Stomach smooth muscle (tissue), 2 donors: ENCODE data around the gene SLC52A1.
A peak's percentile ranks its signal among the peaks of the same experiment; 100 is the strongest.
"Not testable (repeated sequence)": the region's sequence is repeated elsewhere in the genome, so short reads cannot be mapped to it uniquely, and the experiment has no call there.

Experiments used
- H3K27ac ChIP-seq: one replicate; pipeline ENCODE4 v1.7.0; 2013; ENCODE audit warnings: mild to moderate bottlenecking, low read length, inconsistent platforms
- H3K27me3 ChIP-seq, 2 donors: one replicate each; pipeline ENCODE4 v1.7.0; 2013; ENCODE audit warnings: low read length in 2 of 2; ENCODE audit not compliant: insufficient read depth in 2 of 2, control insufficient read depth in 1 of 2
- H3K36me3 ChIP-seq, 2 donors: one replicate each; pipeline ENCODE4 v1.7.0; 2013; ENCODE audit warnings: low read length in 2 of 2; ENCODE audit not compliant: control insufficient read depth in 2 of 2, insufficient read depth in 2 of 2
- H3K4me1 ChIP-seq: one replicate; pipeline ENCODE4 v1.7.0; 2013; ENCODE audit warnings: low read length; ENCODE audit not compliant: control insufficient read depth, insufficient read depth
- H3K4me3 ChIP-seq, 2 donors: one replicate each; pipeline ENCODE4 v1.7.0; 2013; ENCODE audit warnings: low read length in 2 of 2
- H3K9ac ChIP-seq, 2 donors: one replicate each; pipeline ENCODE4 v1.7.0; 2013; ENCODE audit warnings: low read length in 2 of 2, mild to moderate bottlenecking in 1 of 2
- H3K9me3 ChIP-seq, 2 donors: one replicate each; pipeline ENCODE4 v1.7.0; 2013; ENCODE audit warnings: low read length in 2 of 2; ENCODE audit not compliant: control insufficient read depth in 2 of 2
- donor health status: healthy.
- donor health status: Pancreatic carcinoma.

Gene SLC52A1

DNA sequence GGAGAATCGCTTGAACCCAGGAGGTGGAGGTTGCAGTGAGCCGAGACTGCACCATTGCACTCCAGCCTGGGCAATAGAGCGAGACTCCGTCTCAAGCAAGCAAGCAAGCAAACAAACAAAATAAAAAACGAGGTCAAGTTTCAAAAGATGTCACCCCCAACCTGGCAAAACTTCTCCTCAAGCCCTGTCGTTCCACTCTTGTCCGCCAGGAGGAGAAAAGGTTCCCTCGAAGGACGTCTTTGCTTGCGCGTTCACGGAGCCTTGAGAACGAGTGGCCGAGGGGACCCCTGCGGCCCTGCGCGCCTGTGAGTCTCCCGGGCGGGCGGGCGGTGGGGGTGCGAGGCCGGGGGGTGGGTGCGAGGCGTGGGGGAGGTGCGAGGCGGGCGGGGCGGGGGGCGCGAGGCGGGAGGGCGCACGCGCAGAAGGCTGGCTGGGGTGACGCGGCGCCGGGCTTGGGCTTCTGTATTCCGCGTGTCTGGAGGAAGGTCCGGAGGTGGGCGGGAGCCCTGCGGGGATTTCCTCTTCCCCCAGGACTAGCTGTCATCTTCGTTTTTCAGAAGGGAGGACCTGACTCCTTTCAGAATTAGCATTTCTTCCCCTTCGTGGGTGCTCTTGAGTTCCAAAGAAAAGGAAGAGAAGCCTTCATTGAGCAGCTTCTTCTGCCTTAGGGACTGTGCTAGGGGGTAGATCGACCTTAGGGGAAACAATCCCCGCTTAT is 3.7 kb downstream of the SLC52A1 start:
- Histone ChIP-seq H3K9me3 (no peaks in the 10 kb centered on the region), H3K4me1 (peaks cover 3% of the 10 kb centered on the region), H3K36me3 (no peaks in the 10 kb centered on the region), H3K27ac (no peak overlapping the region), H3K9ac (peak overlapping the region; percentile 59 to 64), H3K27me3 (peaks cover 2 to 5% of the 10 kb centered on the region in 2 donors), H3K4me3 (peak overlapping the region; percentile 68 to 70)

DNA sequence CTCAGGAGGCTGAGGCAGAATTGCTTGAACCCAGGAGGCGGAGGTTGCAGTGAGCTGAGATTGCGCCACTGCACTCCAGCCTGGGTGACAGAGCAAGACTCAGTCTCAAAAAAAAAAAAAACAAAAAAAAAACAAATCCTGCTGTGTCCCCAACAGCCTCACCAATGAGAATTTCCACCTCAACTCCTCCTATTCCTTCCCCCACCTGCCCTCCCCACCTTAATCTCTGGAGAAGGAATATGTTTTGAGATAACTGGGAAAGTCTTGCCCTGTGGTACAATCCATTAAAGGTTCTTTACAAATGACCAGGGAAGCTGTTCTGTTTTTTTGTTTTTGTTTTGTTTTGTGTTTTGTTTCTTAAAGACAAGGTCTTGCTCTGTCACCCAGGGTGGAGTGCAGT is 5.1 kb downstream of the SLC52A1 start:
- not testable (repeated sequence) for H3K9me3 ChIP-seq, H3K9ac ChIP-seq, H3K4me3 ChIP-seq, H3K36me3 ChIP-seq, H3K27ac ChIP-seq, H3K4me1 ChIP-seq, H3K27me3 ChIP-seq

DNA sequence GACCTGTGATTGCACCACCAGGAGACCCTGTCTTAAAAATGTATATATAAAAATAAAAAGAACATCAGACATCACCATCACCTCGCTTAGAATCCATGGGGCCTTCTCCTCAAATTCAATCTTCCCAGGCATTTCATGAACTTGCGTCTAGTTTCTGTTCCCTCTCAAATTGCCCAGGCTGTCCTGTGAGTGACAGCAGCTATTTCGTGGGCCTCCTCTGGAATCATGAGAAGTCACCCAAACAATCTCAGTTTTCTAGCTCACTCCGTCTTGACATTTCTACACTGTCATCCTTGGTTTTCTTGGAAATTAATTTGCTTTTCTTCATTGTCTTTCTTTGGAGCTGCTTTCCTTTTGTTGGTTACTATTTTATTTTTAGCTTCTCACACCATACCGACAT is 7.3 kb downstream of the SLC52A1 start:
- Histone ChIP-seq H3K36me3 (peaks cover 0 to 2% of the 10 kb centered on the region in 2 donors), H3K4me3 (no peak overlapping the region), H3K27ac (no peak overlapping the region), H3K4me1 (peaks cover 4% of the 10 kb centered on the region), H3K9me3 (no peaks in the 10 kb centered on the region), H3K9ac (no peak overlapping the region), H3K27me3 (no peaks in the 10 kb centered on the region)

DNA sequence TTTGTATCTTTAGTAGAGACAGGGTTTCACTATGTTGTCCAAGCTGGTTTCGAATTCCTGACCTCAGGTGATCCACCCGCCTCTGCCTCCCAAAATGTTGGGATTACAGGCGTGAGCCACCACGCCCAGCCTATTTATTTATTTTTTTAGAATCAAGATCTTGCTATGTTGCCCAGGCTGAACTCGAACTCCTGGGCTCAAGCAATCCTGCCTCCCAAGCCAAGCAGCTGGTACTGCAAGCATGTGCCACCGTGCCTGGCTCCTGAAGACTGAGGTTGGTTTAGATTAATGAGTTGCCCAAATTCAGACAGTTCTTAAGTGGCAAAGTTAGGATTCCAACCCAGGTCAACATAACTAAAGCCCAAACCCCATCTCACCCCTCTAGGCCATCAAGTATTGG is 7.9 kb downstream of the SLC52A1 start:
- H3K36me3 ChIP-seq: peaks cover 2 to 5% of the 10 kb centered on the region in 2 donors
- no peaks in the 10 kb centered on the region for H3K27me3 ChIP-seq
- H3K27ac ChIP-seq: no peak overlapping the region
- no peak overlapping the region for H3K9ac ChIP-seq
- no peaks in the 10 kb centered on the region for H3K9me3 ChIP-seq
- H3K4me3 ChIP-seq: no peak overlapping the region
- peaks cover 4% of the 10 kb centered on the region for H3K4me1 ChIP-seq

DNA sequence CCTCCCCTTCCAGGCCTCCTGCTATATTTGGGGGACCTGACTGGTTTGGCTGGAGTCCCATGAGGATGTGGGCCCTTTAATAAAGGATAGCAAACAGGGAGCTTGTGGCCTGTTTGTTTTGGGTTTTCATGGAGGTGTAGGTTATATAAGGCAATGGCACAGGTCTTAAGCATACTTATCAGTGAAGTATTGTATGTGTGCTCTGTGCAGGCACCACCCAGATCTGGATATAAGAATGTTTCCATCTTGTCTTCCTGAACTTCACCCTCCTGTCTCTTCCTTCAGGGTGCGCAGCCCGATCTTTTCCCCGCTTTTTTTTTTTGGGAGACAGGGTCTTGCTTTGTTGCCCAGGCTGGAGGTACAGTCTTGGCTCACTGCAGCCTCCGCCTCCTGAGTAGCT is 10.6 kb downstream of the SLC52A1 start:
- Histone ChIP-seq H3K27me3 (no peaks in the 10 kb centered on the region), H3K4me3 (no peak overlapping the region), H3K9ac (no peak overlapping the region), H3K4me1 (peaks cover 4% of the 10 kb centered on the region), H3K9me3 (no peaks in the 10 kb centered on the region), H3K27ac (no peak overlapping the region), H3K36me3 (peaks cover 20 to 26% of the 10 kb centered on the region in 2 donors)

DNA sequence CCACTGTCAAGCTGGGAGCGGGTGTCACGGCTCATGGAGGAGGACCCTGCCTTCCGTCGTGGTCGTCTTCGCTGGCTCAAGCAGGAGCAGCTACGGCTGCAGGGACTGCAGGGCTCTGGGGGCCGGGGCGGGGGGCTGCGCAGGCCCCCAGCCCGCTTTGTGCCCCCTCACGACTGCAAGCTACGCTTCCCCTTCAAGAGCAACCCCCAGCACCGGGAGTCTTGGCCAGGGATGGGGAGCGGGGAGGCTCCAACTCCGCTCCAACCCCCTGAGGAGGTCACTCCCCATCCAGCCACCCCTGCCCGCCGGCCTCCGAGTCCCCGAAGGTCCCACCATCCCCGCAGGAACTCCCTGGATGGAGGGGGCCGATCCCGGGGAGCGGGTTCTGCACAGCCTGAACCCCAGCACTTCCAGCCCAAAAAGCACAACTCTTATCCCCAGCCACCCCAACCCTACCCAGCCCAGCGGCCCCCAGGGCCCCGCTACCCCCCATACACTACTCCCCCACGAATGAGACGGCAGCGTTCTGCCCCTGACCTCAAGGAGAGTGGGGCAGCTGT is 11.6 kb downstream of the SLC52A1 start:
- H3K36me3 ChIP-seq: peaks cover 29 to 34% of the 10 kb centered on the region in 2 donors
- no peaks in the 10 kb centered on the region for H3K27me3 ChIP-seq
- no peak overlapping the region for H3K9ac ChIP-seq
- H3K4me3 ChIP-seq: no peak overlapping the region
- no peaks in the 10 kb centered on the region for H3K9me3 ChIP-seq
- peaks cover 4% of the 10 kb centered on the region for H3K4me1 ChIP-seq
- H3K27ac ChIP-seq: no peak overlapping the region

DNA sequence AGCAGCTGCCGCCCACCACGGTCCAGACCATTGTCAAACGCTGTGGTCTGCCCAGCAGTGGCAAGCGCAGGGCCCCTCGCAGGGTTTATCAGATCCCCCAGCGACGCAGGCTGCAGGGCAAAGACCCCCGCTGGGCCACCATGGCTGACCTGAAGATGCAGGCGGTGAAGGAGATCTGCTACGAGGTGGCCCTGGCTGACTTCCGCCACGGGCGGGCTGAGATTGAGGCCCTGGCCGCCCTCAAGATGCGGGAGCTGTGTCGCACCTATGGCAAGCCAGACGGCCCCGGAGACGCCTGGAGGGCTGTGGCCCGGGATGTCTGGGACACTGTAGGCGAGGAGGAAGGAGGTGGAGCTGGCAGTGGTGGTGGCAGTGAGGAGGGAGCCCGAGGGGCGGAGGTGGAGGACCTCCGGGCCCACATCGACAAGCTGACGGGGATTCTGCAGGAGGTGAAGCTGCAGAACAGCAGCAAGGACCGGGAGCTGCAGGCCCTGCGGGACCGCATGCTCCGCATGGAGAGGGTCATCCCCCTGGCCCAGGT is 13.0 kb downstream of the SLC52A1 start:
- Histone ChIP-seq H3K27ac (no peak overlapping the region), H3K4me3 (no peak overlapping the region), H3K9ac (no peak overlapping the region), H3K36me3 (peaks cover 31 to 40% of the 10 kb centered on the region in 2 donors), H3K4me1 (peaks cover 4% of the 10 kb centered on the region), H3K9me3 (no peaks in the 10 kb centered on the region), H3K27me3 (no peaks in the 10 kb centered on the region)

DNA sequence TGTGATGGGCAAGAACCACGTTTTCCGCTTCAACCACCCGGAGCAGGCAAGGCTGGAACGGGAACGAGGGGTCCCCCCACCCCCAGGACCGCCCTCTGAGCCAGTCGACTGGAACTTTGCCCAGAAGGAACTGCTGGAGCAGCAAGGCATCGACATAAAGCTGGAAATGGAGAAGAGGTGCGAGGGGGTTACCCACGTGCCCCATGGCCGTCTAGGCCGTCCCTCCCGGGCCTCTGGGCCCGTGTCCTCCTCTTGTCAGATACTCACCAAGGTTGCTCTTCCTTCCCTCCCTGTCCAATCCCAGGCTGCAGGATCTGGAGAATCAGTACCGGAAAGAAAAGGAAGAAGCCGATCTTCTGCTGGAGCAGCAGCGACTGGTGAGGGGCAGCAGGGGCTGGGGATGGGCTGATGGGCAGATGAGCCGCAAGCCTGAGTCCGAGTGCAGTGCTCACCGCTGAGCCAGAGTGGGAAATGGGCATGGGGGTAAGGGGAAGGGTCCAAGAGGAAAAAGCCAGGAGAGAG is 14.7 kb downstream of the SLC52A1 start:
- Histone ChIP-seq H3K4me1 (no peaks in the 10 kb centered on the region), H3K27me3 (no peaks in the 10 kb centered on the region), H3K36me3 (peaks cover 34 to 47% of the 10 kb centered on the region in 2 donors), H3K9me3 (no peaks in the 10 kb centered on the region), H3K27ac (no peak overlapping the region), H3K4me3 (no peak overlapping the region), H3K9ac (no peak overlapping the region)

DNA sequence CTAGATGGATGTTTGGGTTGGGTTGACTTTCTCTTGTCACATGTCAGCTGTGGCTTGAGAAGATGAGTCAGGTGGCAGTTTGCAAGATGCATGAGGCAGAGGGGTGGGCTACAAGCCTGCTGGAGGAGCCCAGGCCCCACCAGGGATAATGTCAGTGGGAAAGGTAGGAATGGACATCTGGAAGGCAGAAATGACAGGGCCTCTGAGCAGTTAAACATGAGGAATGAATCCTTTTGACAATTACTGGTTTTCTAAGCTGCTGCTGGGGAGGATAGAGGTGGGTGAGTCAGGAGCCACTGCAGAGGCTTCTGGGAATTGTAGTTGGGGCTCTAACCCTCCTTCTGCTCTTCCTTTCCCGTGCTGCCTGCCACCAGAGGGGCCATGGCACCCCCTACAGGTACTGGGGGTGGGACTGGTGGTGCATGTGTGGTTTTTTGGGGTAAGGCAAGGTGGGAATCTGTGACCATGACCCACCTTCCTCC is 15.7 kb downstream of the SLC52A1 start:
- Histone ChIP-seq H3K9me3 (no peaks in the 10 kb centered on the region), H3K4me3 (no peak overlapping the region), H3K36me3 (peaks cover 38 to 51% of the 10 kb centered on the region in 2 donors), H3K27me3 (no peaks in the 10 kb centered on the region), H3K9ac (no peak overlapping the region), H3K4me1 (no peaks in the 10 kb centered on the region), H3K27ac (no peak overlapping the region)

DNA sequence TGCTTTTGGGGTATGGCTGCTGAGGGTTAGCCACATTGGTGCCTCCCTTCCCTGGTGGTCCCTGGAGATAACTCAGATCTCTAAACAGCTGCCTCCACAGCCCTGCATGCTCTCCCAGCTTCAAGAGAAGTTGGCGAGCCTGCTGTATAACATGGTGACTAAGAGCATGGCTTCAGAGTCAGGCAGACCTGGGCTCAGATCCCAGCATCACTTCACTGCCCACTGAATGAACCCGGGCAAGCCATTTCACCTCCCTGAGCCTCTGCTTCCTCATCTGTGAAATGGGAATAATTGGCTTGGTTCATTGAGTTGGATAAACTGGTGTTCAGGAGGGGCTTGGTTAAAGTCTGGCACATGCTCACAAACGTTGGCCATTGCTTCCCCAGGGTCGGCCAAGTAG is 20.9 kb downstream of the SLC52A1 start:
- H3K27ac ChIP-seq: no peak overlapping the region
- peaks cover 40 to 56% of the 10 kb centered on the region in 2 donors for H3K36me3 ChIP-seq
- no peaks in the 10 kb centered on the region for H3K27me3 ChIP-seq
- H3K4me1 ChIP-seq: no peaks in the 10 kb centered on the region
- H3K4me3 ChIP-seq: no peak overlapping the region
- H3K9ac ChIP-seq: no peak overlapping the region
- H3K9me3 ChIP-seq: no peaks in the 10 kb centered on the region

DNA sequence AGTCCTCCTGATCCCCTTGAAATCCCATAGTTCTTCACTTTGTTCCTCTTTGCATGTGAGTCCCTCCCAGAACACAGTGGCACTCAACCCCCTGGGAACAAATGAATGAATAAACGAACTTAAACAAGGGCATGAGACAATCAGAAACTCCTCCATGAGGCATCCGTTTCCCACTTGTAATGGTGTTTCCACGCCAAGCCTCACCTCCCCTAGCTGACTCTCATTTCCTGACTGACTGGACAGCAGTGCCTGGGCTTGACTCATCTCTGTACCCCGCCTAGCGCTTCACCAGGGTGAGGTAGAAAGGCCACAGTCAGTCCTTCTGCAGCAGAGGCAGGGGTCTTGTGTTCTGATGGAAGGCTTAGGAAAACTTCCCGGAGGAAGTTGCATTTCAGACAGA is 23.3 kb downstream of the SLC52A1 start:
- Histone ChIP-seq H3K27me3 (no peaks in the 10 kb centered on the region), H3K4me3 (no peak overlapping the region), H3K9ac (no peak overlapping the region), H3K4me1 (no peaks in the 10 kb centered on the region), H3K9me3 (no peaks in the 10 kb centered on the region), H3K36me3 (peaks cover 52 to 62% of the 10 kb centered on the region in 2 donors), H3K27ac (no peak overlapping the region)
